Mammary epithelial cell (primary cell): ENCODE data around the gene DGCR2.

Experiments used
- CTCF ChIP-seq, 2 donors: IDR thresholded peaks in 1 of 2; conservative IDR thresholded peaks in 1 of 2; 2 replicates each; pipeline ENCODE4 v1.5.1; 2011 to 2012; ENCODE audit warnings: inconsistent platforms in 2 of 2, low read length in 2 of 2, mild to moderate bottlenecking in 2 of 2, control low read depth in 1 of 2, low read depth in 1 of 2; ENCODE audit not compliant: insufficient read depth in 1 of 2; ENCODE audit errors: extremely low read depth in 1 of 2
- EZH2 ChIP-seq: IDR thresholded peaks from 2 replicates; pipeline ENCODE4 v1.6.1; 2012; ENCODE audit warnings: low read length, inconsistent platforms, borderline replicate concordance

GRCh38 chr22:19117111-19117512, 5.1 kb downstream of the DGCR2 start:
- TF ChIP-seq CTCF (conservative IDR thresholded peaks at IDR 0.05 in 1 of 2, IDR thresholded peaks at IDR 0.05 in 1 of 2; ENCODE audit: extremely low read depth in 1 of 2, insufficient read depth in 1 of 2, low read depth in 1 of 2, low read length in 2 of 2), result no peak
- no peak for TF ChIP-seq EZH2
